Stimulated activated CD8-positive, alpha-beta memory T cell treated with anti-CD3 and anti-CD28 coated beads, Interleukin-12 subunit alpha, Interleukin-12 subunit beta, amount 100 ng/mL, for 24 hours (primary cell): ENCODE results near the gene ARL2BP.

Experiments used
- DNase-seq: peaks from one replicate; pipeline ENCODE4 v3.0.0-alpha.2; 2020; ENCODE audit errors: extremely low read depth

ARL2BP gene

DNA sequence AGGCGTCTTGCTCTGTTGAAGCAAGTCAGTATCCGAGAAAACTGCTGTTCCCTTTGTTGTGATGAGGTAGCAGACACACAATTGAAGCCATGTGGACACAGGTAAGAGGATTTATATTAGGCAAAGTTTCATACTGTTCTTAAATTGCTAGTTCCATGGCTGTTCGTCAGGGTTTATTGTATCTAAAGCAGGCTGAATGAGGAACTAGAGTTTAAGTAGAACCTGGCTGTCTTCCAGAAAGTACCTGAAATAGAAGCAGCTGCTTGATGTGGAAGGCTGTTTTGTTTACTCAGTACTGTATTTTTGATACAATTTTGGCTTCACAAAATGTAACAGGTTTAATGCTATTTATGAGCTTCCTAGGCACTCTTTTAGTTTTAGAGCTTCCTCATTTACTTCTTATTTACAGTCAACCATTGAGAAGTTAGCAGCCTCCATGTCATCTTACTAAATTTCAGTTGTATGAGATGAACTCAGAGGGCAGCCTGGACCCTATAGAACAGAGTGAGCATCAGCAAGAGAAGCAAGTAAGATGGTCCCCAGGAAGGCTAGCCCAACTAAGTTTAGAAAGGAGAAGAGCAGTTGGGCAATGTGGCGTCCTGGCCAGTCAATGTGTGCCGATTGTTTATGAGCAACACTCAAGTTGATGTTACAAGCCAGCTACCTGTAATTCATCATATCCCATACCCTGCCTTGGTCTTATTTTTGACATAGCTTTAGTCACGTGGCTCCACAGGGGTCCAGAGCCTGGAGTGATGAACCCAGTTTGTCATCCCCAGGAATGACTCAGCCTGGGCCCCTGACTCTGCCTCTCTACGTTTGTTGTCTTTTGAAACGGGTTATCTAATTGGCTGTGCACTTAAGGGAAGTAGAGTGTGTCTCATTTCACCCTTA lies 9.7 kb upstream of the ARL2BP start:
- DNase-seq, result no peak

DNA sequence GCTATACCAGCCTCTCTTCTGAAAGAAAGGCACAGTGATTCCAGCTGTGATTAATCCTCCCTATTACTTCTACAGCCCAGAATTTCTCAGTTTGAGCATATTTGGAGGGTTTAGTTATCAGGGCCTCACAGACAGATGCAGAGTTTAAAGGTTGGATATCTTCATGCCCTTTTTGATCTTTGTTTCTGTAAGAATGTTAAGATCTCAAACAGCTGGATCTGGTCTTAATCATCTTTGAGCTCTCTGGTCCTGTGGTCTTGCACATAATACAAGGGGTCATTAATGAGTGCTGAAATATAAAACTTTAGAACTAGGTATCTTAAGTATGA lies 9.1 kb upstream of the ARL2BP start:
- DNase-seq, result no peak

DNA sequence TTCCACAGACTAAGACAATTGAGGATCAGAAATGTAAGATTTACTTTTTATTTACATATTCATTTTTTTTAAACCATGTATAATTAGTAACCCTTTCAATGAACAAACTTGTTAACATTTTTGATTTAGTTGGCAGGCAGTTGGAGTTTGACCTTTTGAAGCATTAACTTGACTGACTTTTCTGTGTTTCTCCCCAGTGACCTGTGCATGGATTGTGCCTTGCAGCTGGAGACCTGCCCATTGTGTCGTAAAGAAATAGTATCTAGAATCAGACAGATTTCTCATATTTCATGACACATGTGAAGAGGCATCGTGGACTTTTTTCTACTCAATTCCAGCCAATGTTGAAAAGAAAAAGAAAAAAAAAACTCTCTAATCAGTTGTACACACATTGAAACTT lies 6.4 kb upstream of the ARL2BP start:
- DNase-seq, result no peak

DNA sequence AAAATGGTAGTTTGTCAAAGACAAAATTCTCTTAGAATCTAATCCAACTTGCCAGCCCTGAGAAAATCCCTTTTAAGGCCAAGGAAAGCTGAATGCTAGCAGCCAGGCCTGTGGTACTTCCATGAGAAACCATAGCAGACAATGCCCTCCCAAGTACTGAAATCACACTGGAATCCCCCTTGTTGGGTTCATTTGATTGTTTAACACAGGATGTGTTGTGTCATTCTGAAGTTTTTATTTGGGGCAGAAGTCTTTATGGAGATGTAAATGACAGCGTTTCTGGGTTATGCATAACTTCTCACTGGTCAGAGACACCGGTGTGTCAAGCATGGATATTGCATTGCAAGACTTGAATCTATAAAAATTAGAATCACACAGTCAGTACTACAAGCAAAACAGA lies 6.0 kb upstream of the ARL2BP start:
- DNase-seq, result no peak

DNA sequence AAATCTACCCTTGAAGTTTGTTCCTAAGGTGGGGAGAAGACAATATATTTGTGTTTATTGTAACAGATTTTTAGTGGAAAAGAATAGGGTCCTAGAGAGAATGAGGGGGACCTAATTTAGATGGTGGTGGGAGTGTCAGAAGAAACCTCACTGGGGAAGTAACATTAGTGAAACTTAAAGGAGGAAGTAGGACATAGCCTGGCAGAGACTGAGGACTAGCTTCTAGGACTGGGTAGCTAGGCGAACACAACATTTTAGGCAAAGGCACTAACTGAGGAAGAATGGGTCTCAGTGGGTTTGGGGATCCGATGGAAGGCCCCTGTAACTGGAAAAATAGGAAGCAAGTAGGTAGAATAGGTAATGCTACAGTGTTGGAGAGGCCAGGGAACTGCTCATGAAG lies 4.2 kb upstream of the ARL2BP start:
- DNase-seq, result no peak

DNA sequence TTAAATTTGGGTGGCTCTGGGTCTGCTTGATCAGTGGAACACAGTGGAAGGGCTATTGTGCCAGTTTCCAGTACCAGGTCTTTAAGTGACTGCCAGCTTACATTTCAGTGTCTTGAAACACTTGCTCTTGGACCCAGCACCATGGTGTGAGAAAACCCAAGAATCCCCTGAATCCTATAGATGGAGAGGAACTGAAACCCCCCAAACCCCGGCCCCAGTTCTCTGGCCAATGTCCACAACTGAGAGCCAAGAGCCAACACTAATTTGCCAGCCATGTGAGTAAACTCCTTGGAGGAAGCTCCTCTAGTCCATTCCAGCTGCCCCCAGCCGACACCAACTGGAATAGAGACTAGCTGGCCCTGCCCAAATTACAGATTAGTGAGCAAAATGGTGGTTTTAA lies 2.4 kb upstream of the ARL2BP start:
- DNase-seq, result no peak

DNA sequence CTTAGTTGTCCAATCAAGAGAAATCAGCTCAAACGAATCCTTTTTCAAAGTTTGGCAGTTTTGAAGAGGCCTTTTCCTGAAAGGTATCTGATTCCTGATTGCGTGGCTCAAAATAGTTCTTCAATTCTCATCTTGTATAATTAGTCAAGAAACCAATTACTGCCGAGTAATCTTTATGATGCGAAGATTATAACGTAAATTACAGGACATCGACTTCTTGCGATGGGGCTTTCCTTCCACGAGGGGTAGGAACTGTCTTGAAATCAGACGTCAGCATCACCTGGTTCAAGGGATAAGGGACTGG lies 644 bp upstream of the ARL2BP start:
- no peak for DNase-seq

DNA sequence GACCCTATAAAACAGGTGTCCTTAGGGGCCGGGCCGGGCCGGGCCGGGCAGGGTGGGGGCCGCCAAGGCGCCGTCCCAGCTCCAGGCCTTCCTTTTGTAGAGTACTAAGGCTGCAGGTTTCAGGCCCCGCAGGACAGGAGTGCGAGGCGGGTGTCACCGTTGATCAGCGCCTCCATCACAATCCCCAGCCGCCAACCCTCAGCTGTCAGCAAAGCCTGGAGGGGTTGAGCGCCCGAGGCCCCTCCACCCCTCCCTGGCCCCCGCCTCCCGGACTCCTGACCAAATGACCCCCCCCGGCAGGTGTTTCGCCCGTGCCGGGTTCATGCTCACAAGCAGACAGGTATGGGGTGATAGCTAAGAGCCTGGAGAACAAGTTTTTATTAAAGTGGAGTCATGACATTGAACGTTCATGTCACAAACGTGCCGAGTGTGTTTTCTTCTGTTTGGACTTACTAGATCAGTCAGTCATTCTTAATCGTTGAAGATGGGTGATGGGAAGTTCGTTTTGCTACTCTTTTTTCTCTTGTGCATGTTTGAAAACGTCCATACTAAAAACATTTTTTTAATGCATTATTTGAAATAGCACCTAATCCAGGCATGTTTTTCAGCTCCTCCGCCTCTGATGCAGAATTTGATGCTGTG lies 534 bp downstream of the ARL2BP start:
- no peak for DNase-seq

DNA sequence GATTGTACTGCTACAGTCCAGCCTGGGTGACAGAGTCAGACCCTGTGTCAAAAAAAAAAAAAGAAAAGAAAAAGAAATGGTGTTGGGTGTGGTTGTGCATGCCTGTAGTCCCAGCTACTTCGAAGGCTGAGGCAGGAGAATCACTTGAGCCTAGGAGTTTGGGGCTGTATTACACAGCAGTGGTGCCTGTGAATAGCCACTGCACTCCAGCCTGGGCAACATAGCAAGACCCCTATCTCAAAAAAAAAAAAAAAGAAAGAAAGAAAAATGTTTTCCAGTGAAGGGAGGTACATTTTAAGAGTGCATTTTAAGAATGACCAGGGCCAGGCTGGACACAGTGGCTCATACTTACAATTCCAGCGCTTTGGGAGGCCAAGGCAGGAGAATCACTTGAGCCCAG lies 6.3 kb downstream of the ARL2BP start:
- no peak for DNase-seq

DNA sequence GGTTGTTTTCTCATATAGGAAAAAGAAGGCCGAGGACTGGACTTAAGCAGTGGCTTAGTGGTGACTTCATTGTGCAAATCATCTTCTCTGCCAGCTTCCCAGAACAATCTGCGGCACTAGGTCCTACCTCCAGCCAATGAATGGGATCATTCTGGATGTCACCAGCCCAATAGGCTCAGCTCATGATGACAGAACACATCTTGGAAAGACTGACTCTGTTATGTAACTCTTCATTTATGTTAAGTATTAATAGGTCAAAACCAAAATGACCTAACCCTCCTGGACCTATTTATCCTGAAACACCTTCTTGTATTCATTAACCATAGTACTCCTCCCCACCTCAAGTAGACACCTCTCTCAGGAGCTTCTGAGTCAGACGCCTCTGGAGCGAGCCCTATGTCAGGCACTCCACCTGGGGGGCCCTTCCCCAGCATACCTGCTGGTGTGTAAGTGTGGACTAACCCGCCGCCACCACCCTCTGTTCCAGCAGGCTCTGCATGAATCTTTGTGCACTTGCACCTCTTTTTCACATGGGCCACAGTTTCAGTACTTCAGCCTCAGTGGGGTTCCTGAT lies 7.2 kb downstream of the ARL2BP start:
- no peak for DNase-seq

DNA sequence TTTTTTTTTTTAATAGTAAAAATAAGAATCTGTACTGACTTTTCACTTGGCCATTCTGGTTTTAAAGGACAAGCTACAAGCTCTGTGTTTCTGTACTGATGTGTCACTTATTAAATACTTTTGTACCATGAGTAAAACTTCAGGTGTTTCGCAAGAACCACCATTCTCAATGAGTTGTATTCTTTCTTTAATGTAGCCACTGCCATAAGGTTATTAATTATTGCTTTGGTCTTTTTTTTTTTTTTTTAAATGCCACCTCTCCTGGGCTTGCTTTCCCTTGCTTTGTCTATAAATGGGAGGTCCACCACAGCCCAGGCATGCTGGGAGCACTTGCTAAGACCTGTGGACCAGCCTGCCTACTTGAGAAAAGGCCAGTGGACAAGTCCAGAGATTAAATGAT lies 8.4 kb downstream of the ARL2BP start:
- no peak for DNase-seq

DNA sequence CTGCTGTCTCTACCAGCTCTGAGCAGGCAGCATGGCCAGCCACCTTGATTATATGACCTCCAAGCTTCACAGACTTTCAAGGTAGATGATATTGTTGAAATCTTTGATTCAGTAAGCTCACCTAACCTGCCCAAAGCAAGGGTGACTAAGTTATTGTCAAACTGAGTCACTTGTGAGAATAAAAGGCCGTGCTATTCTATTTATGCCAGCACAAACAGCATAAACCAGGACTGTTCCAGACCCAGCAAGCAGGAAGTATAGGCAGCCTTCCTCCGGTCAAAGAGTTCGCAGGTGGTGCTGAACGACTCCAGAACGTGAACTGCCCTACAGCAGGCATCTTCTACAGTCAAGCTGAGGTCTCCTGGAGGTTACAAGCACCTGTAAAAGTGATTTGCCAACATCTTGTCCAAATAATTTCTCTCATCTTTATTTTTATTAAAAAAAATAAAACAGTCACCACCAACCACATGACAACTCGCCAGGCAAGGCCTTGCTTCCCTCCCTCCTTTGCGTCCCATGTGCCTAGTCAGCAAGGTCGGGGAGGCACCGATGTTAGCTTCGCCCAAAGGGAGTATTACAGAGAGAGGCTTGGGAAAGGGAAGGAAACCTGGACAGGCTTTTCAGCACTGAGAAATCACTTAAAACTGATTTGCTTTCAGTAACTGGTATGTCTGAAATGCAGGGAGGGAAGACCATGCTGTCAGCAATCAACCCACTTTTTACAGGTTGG lies 10.8 kb downstream of the ARL2BP start:
- DNase-seq, result no peak

DNA sequence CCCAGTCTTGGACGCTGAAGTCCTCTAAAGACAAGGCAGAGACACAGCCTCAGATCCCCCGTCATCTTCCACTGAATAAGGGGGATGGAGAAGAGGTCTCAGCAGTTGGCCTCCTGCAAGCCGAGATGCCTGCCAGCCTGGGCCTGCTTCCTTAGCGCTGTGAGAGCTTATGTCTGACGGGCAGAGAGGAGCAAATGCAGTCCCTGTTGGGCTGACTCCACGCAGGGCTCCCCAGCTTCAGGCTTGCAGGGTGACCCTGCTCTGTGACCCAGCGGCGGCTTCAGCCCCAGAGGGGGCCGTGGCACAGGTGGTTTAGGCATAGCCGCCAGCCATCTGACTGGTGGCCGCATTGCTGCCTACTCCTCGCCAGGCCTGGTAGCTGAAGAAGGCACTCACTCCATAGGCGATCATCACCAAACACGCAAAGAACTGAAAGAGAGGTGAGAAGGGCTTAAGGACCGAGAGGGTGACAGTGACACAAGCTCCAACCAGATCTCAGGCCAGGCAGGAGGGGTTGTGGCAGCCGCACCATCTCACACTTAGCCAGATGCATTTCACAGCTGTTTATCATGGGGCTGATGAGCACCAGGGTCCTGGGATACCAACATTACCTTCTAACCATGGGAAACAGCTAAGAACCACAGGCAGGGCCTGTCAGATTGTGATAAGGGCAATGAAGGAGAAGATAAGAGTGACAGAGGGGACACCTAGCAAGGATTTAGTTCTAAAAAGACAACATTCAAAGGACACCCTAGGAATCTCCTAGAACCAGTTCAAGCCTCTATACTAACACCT lies 11.7 kb downstream of the ARL2BP start:
- no peak for DNase-seq

DNA sequence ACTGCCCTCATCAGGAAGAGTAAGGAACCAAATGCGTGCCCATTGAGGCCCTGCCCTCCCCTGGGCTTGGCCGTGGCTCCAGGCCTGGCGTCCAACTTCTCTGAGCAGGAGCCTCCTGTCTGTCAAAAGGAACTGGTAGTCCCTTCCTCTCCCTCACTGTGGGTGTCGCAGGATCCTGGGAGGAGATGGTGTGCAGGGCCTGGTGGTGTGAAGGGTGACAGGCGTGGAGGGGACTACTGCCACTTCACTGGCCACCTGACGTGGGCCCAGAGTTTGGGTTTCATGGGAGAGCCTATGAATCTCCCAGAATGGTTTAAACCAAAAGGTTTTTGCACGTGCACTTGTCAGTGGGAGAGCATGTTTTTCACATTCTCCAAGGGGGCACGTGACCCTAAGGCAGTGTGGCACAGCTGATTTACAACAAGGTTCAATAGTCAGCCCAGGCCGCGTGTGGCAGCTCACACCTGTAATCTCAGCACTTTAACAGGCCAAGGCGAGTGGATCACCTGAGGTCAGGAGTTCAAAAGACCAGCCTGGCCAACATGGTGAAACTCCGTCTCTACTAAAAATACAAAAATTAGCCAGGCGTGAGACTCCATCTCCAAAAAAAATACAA lies 12.5 kb downstream of the ARL2BP start:
- DNase-seq, result no peak

DNA sequence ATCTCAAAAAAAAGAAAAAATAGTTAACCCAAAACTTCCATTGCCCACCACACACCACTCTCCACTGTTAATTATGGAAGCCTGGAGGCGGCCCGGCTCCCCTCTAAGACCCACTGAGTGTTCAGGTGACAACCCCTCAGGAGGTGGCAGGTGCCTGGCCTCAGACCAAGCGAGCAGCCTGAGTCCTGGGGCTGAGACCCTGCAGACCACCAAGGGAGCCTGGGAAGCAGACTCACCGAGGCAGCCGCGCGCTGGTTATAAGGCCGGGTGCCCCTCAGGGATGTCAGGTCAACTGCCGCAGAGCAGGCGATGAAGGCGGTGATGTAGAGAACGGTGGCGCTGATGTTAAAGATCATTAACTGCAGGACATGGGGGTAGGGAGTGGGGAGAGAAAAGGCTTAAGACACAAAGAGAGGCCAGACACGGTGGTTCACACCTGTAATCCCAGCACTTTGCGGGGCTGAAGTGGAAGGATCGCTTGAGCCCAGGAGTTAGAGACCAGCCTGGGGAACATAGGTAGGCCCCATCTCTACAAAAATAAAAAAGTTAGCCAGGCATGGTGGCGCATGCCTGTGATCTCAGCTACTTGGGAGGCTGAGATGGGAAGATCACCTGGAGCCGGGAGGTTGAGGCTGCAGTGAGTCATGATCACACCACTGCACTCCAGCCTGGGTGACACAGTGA lies 13.3 kb downstream of the ARL2BP start:
- no peak for DNase-seq

DNA sequence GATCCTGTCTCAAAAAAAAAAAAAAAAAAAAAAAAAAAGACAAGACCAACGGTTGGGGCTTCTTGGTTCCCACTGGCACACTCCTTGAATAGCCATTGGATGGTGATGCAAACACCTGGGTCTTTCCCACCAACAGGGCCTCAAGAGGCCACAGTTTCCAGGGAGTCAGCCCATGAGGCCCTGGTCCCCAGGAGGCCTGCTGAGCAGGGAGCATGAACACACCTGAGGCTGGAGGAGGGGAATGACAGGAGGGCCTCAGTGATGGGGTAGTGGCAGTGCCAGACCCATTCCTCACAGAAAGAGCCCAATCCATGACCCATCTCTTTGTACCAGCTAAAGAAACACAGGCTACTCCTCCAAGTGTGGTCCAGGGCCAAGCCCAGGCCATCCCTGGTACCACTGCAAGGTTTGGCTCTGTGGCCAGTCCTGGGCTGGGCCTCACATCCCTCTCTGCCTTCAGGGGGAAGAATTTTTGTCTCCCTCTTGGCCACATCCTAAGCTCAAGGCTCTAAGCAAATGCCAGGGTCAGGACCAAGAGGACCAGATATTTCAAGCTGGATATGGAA lies 13.9 kb downstream of the ARL2BP start:
- DNase-seq, result no peak

DNA sequence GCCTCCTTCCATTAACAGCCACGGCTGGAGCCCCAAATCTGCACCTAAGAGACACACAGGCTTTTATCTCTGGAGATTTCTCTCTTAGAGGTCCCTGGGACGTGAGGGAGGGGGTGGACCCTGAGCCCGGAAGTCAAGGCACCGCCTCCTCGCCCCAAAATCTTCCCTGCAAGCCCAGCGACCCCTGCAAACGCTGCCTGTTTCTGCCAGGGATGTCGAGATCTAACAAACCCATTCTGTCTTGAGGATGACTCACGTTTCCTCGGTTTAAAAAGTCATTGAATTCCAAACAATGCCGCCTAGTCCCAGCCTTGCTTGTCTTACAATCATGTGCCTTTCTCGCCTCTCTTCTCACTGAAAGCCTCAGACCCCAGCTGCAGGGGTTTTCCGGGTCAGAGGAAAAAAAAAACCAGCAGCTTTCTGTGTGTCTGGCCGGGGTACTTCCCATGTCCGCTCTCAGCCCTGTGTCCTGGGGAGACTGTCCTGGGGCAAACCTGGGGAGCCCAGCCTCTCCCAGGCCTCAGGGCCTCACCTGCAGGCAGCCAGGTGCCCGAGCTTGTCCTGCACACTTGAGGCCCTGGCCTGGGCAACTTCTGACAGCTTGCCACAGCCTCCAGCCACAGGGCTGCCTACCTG lies 15.4 kb downstream of the ARL2BP start:
- no peak for DNase-seq

DNA sequence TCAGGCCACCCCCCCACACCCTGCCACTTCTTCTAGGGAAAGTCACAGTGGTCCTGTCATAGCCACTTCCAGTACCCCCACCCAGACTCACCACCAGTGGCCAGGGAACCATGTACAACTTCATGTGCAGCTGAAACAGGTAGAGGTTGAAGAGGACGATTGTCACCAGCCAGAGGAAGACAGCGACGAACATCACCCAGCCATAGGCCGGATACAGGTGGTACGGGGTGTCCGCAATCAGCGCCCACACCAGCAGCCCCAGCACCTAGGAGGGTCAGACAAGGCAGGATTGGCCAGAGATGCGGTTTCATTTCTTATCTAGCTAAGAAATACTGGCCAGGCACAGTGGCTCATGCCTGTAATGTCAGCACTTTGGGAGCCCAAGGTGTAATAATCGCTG lies 16.7 kb downstream of the ARL2BP start:
- DNase-seq, result no peak

DNA sequence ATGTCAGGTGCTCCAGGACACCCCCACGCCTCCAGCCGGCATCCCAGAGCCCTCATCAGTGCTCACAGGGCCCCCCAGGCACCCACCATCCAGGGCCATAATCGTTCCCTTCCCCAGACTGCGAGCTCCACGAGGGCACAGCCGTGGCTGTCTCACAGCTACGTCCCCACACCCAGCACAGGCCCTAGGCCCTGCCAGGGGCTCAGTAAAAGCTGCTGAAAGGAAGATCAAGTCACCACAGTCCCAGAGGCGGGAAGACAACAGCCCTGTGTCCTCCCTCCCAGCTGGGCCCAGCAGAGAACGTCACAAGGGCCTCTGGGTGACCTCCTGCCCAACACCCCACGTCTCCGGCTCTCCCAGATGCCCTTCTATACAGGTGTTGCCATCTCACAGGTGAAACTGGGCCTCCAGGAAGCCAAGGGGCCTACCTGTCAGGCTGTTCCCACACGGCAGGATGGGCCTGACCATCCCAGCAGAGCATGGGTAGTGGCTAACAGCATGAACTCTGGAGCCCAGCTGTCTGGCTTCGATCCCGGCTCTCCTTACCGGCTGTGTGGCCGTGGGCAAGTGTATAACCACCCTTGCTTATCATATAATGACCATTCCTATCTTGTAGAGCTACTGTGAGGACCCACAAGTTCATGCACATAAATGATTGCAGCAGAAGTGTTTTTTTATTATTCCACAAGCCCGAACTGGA lies 17.9 kb downstream of the ARL2BP start:
- DNase-seq, result no peak
